ENCODE results near the gene MYH15.

The MYH15 gene

GRCh38 chr3:108509871-108510270 is 525 bp downstream of the MYH15 start:
- no peak for DNase-seq (ENCODE audit: low read depth)

GRCh38 chr3:108509263-108509662 is 1.1 kb downstream of the MYH15 start:
- DNase-seq (ENCODE audit: low read depth): no peak

GRCh38 chr3:108507902-108508301 is 2.5 kb downstream of the MYH15 start:
- no peak for DNase-seq (ENCODE audit: low read depth)

GRCh38 chr3:108505811-108506210 is 4.6 kb downstream of the MYH15 start:
- DNase-seq (ENCODE audit: low read depth): no peak

DNA sequence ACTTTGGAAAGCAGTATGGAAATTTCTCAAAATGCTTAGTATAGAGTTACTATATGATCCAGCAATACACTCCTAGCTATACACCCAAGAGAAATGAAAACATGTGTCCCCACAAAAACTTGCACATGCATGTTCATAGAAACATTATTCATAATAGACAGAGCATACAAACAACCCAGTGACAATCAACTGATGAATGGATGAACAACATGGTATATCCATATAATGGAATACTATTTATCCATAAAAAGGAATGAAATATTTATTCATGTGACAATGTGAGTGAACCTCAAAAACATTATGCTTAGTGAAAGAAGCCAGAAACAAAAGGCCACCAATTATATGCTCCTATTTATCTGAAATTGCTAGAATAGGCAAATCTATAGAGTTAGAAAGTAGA is 6.7 kb downstream of the MYH15 start:
- DNase-seq (ENCODE audit: low read depth): no peak

- DNase-seq (ENCODE audit: low read depth): no peak
Observed at GRCh38 chr3:108501535-108501934, 8.9 kb downstream of the MYH15 start.

DNA sequence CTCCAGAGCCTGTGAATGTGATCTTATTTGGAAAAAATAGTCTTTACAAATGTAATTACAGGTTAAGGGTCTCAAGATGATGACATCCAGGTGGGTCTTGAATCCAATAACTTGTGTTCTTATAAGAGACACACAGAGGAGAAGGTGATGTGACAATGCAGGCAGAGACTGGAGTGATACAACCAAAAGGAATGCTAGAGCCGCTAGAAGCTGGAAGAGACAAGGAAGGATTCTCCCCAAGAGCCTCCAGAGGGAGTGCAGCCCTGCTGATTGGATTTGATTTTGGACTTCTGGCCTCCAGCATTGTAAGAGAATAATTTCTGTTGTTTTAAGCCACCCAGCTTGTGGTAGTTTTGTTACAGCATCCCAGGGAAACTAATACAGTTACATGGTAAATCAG is 9.7 kb downstream of the MYH15 start:
- no peak for DNase-seq (ENCODE audit: low read depth)

DNA sequence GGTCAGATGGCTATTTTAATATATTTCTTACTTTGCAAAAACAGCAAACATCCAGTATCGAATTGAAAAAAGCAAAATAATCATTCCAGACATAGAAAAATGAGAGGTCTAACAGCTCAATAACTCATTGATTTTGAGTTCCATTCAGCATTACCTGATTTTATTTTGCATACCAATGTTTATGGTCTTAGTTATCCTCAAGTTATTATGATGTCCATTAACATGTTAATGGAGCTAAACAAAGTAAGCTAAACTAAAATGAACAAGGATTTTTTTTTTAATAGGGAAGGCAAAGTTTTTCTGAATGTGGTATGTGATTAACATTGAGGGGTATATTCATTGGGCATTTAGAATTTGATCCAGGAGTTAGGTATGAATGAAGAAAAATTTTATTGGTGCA is 13.1 kb downstream of the MYH15 start:
- DNase-seq (ENCODE audit: low read depth): no peak

DNA sequence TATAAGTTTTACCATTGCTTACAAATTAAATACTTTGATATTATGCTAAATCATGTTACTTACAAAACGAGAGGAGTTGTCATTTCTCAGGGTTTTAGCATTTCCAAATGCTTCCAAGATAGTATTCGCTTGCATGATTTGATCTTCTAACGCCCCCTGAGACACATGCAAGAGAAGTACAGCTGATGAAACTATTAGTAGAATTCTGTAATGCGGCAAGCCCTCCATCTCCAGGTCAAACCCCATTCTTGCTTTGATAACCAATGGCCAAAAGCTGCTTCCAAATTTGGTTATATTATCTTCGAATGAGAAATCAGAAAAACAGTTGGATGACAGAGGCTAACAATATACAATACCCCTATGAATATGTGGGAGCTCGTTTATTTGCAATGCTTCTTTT is 14.7 kb downstream of the MYH15 start:
- no peak for DNase-seq (ENCODE audit: low read depth)

DNA sequence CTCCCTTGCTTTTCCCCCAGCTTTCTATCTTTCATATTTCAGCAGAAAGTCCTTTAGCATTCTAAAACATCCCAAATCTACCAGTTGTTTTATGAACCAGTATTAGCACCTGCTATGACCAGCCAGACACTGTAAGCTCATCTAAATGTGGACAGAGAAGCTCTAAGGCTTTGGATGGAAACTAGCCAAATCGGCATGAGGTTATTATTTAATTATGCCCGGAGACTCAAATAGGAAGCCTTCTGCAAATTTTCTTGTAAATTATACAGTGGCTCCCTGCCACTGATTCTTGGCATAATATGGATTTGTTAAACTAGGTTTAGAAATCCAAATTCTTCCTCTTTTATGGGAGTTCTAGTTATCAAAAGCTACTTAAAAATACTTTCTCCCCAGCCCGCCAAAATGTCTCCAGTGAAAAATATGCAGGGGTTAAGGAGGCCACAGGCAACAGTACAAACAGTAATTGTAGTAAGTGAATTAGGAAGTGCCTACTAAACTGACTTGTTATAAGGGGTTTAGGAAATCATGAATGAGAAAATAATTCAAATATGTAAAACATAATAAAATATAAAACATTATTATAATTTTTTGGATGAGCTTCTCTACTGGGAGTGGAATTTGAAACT is 15.4 kb downstream of the MYH15 start:
- no peak for DNase-seq (ENCODE audit: low read depth)

- no peak for DNase-seq (ENCODE audit: low read depth)
Observed at GRCh38 chr3:108493862-108494261, 16.5 kb downstream of the MYH15 start.

DNA sequence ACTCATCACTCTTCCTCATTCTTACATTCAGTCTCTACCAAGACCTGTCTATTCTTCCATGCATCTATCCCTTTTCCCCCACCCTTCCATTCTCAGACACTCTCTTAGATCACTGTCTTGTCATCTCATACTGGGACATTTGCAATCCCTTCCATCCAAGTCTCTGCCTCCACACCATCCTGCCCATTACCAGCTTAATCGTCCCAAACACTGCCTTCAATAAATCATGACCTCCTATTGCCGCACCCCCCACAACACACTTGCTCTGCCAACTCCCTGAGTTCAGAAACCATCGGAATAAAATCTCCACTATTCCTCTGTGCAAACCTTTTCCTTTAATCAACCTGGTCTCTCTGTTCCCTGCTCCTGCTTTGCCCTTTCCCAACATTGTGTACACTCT is 18.9 kb downstream of the MYH15 start:
- no peak for DNase-seq (ENCODE audit: low read depth)

DNA sequence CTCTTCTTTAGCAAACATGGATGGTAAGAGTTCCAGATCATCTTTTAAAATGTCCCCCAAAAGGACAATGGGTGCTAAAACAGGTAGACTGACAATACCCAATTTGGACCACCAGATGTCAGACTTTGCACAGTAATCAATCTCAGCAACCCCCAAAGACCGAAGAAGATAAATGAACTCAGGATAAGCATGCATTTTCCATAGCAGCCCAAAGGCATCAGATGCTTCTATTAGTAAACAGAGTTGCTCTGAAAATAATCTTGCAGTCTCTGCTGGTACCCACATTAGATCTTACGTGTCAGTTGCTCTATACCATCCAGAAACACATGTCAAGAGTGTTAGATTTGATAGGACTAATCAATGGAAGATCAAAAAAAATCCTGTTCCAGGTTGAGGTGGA is 20.6 kb downstream of the MYH15 start:
- no peak for DNase-seq (ENCODE audit: low read depth)

- DNase-seq (ENCODE audit: low read depth): peak; percentile 30
Observed at GRCh38 chr3:108488631-108489030, 21.8 kb downstream of the MYH15 start.

DNA sequence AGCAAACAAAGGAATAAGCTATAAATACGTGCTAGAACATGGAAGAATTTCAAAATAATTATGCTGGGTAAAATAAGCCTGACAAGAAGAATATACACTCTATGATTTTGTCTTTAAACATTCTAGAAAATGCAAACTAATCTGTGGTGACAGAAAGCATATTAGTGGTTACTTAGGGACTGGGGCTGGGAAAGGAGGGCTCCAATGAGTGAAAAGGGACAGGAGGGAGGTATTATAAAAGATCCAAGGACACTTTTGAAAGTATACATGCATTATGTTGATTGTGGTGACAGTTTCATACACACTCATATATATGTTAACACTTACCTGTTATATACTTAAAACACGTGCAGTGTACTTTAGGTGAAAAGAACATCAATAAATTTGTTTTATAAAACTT is 23.0 kb downstream of the MYH15 start:
- DNase-seq (ENCODE audit: low read depth): no peak

- DNase-seq (ENCODE audit: low read depth): no peak
Observed at GRCh38 chr3:108486941-108487340, 23.5 kb downstream of the MYH15 start.

GRCh38 chr3:108486338-108486737 is 24.1 kb downstream of the MYH15 start:
- DNase-seq (ENCODE audit: low read depth): no peak

DNA sequence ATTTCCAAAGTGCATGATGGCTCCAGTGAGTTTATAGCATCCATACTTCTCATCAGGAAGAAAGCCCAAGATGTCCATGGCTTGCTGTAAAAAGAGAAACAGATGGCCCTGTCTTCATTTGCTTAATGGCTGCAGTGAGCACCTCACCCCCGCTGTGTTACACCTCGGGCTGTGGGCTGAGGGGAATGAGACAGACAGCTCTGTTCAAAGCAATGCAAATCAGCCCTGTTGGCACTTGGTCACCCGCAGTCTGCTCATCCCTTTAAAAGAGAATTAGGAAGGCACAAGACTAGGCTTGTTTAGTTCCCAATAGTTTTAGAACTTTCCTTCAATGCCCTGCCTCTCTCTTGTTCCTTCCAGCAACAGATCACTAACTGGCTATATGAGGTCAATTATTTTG is 25.2 kb downstream of the MYH15 start:
- no peak for DNase-seq (ENCODE audit: low read depth)

DNA sequence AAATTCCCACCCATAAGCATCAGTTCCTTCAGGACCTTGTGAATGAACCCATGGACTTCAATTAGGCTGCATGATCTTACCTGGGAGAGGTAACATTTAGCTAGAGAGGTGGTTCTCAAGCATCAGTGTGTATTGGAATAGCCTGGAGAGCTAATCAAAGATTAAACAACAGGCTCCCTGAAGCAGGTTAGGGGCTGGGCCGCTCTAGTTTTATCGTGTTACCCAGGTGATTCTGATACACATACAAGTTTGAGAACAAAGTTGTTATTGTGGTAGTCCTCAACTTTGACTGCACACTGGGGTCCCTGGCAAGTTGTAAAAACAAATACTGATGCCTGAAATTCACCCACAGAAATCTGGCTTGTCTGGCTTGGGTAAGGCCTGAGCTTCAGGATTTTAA is 31.2 kb downstream of the MYH15 start:
- no peak for DNase-seq (ENCODE audit: low read depth)

- no peak for DNase-seq (ENCODE audit: low read depth)
Observed at GRCh38 chr3:108477511-108478147, 32.8 kb downstream of the MYH15 start.

DNA sequence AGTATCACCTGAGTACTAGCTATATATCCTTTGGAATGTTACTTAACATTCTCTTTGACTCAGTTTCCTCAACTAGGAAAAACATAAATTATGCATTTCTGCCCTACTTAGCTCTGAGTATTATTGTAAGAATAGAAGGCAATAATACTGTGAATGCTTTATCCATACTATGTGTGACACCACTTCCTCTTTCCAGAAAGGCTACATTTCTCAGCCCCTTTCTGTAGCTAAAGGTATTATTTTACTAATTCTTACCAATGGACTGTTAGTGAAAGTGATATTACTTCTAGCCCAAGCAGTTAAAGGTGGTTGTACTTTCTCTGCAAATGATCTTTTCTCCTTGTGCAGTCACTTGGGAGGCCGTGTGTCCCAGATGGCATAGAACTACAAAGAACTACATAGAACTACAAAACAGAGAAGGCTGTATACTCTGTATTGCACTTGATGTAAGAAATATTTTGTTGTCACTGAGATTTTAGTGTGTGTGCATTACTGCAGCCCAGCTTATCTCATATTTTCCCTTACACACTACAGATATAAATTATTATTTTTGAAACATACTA is 35.1 kb downstream of the MYH15 start:
- DNase-seq (ENCODE audit: low read depth): no peak

DNA sequence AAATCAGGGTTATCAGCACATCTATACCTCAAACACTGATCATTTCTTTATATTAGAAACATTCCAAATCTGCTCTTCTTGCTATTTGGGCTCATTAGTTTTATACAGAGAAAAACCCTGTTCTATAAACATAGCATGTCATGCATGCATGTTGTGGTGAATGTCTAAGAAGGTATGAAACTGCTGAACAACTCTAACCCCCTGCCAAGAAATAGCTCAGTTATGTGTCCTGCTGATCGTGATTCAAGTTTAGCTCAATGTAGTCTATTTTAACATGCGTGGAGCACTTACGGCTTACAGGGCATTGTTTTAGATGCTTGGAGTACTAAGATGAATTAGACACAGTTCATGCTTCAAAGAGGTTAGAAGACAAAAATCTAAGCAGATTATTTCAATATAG is 35.8 kb downstream of the MYH15 start:
- DNase-seq (ENCODE audit: low read depth): no peak

- DNase-seq (ENCODE audit: low read depth): no peak
Observed at GRCh38 chr3:108473711-108474110, 36.7 kb downstream of the MYH15 start.

DNA sequence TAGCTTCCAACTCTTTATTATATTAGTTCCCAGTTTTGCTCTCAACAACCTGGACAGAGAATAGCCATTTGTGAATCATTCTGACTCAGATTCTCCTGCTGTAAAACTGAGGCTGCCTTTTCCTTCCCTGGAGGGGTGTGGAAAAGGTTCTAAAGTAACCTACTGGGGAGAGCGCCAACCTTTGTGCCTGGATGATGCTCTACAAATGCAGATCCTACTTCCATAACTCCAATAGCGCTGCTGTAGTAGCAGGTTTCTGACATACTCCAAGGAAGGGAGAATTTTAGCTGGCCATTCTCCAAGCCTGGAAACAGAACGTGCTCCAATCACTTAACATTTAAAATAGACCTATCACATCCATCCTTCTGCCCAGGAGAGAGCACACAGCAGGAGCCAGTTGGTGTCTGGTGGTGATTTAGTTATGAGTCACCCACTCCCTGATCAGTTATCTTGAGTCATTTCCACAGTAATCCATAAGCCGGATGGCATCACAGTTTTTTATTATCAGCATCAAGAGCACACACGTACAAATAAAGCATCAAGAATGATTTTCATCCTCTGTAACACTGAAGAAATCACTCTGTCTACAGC is 38.3 kb downstream of the MYH15 start:
- DNase-seq (ENCODE audit: low read depth): peak; percentile 56

Data from GM04503 (cell line).